HEK293 (cell line): Measurements from ENCODE around the gene ADAMTS14.

Source experiments
- GLI2 ChIP-seq: fragments of 450-650 bp; formaldehyde crosslinking; IDR thresholded peaks from 2 replicates; pipeline ENCODE4; 2017; ENCODE audit warnings: missing biosample characterization, missing genetic modification characterization, low read depth, borderline replicate concordance
- RBAK ChIP-seq: fragments of 450-650 bp; formaldehyde crosslinking; IDR thresholded peaks from 2 replicates; pipeline ENCODE4 v1.5.1; 2016; ENCODE audit warnings: missing biosample characterization, missing genetic modification characterization
- SP7 ChIP-seq: fragments of 450-650 bp; formaldehyde crosslinking; IDR thresholded peaks from 2 replicates; pipeline ENCODE4 v1.5.1; 2016; ENCODE audit warnings: missing biosample characterization, missing genetic modification characterization
- ZBTB17 ChIP-seq: fragments of 450-650 bp; formaldehyde crosslinking; IDR thresholded peaks from 2 replicates; pipeline ENCODE4 v1.5.1; 2016; ENCODE audit warnings: missing biosample characterization, missing genetic modification characterization
- ZNF132 ChIP-seq: fragments of 450-650 bp; formaldehyde crosslinking; IDR thresholded peaks from 2 replicates; pipeline ENCODE4 v1.5.1; 2017; ENCODE audit warnings: missing biosample characterization, missing genetic modification characterization, borderline replicate concordance
- ZNF133 ChIP-seq: fragments of 450-650 bp; formaldehyde crosslinking; IDR thresholded peaks from 2 replicates; pipeline ENCODE4 v1.5.1; 2016; ENCODE audit warnings: missing biosample characterization, missing genetic modification characterization
- ZNF138 ChIP-seq: fragments of 450-650 bp; formaldehyde crosslinking; IDR thresholded peaks from 2 replicates; pipeline ENCODE4 v1.5.1; 2016; ENCODE audit warnings: missing biosample characterization, missing genetic modification characterization, borderline replicate concordance
- ZNF146 ChIP-seq: fragments of 450-650 bp; formaldehyde crosslinking; IDR thresholded peaks from 2 replicates; pipeline ENCODE4 v1.5.1; 2016; ENCODE audit warnings: missing biosample characterization, missing genetic modification characterization
- ZNF169 ChIP-seq: fragments of 450-650 bp; formaldehyde crosslinking; IDR thresholded peaks from 2 replicates; pipeline ENCODE4 v1.5.1; 2016; ENCODE audit warnings: missing biosample characterization, missing genetic modification characterization
- ZNF292 ChIP-seq: fragments of 450-650 bp; formaldehyde crosslinking; IDR thresholded peaks from 2 replicates; pipeline ENCODE4 v1.5.1; 2016; ENCODE audit warnings: low read depth, missing biosample characterization, missing genetic modification characterization, borderline replicate concordance
- ZNF335 ChIP-seq: fragments of 450-650 bp; formaldehyde crosslinking; conservative IDR thresholded peaks from 2 replicates; pipeline ENCODE4 v1.5.1; 2016; ENCODE audit warnings: missing biosample characterization, missing genetic modification characterization
- ZNF366 ChIP-seq: fragments of 450-650 bp; formaldehyde crosslinking; conservative IDR thresholded peaks from 2 replicates; pipeline ENCODE4 v1.5.1; 2016; ENCODE audit warnings: missing biosample characterization, missing genetic modification characterization
- ZNF394 ChIP-seq: fragments of 450-650 bp; formaldehyde crosslinking; IDR thresholded peaks from 2 replicates; pipeline ENCODE4 v1.5.1; 2016; ENCODE audit warnings: missing biosample characterization, missing genetic modification characterization, mild to moderate bottlenecking, moderate library complexity, borderline replicate concordance
- ZNF48 ChIP-seq: fragments of 450-650 bp; formaldehyde crosslinking; IDR thresholded peaks from 2 replicates; pipeline ENCODE4 v1.5.1; 2016; ENCODE audit warnings: missing biosample characterization, missing genetic modification characterization
- ZNF501 ChIP-seq: fragments of 450-650 bp; formaldehyde crosslinking; IDR thresholded peaks from 2 replicates; pipeline ENCODE4 v1.5.1; 2016; ENCODE audit warnings: missing biosample characterization, missing genetic modification characterization
- ZNF510 ChIP-seq: fragments of 450-650 bp; formaldehyde crosslinking; IDR thresholded peaks from 2 replicates; pipeline ENCODE4 v1.5.1; 2018; ENCODE audit warnings: mild to moderate bottlenecking, missing genetic modification characterization, missing biosample characterization; ENCODE audit not compliant: insufficient replicate concordance
- ZNF521 ChIP-seq: fragments of 450-650 bp; formaldehyde crosslinking; IDR thresholded peaks from 2 replicates; pipeline ENCODE4 v1.5.1; 2017; ENCODE audit warnings: missing biosample characterization, mild to moderate bottlenecking, missing genetic modification characterization
- ZNF529 ChIP-seq: fragments of 450-650 bp; formaldehyde crosslinking; IDR thresholded peaks from 2 replicates; pipeline ENCODE4 v1.5.1; 2017; ENCODE audit warnings: missing genetic modification characterization, missing biosample characterization; ENCODE audit not compliant: insufficient replicate concordance
- ZNF530 ChIP-seq: fragments of 450-650 bp; formaldehyde crosslinking; IDR thresholded peaks from 2 replicates; pipeline ENCODE4 v1.5.1; 2016; ENCODE audit warnings: low read depth, missing biosample characterization, missing genetic modification characterization
- ZNF600 ChIP-seq: fragments of 450-650 bp; formaldehyde crosslinking; IDR thresholded peaks from 2 replicates; pipeline ENCODE4 v1.5.1; 2016; ENCODE audit warnings: missing biosample characterization, missing genetic modification characterization
- ZNF654 ChIP-seq: fragments of 450-650 bp; formaldehyde crosslinking; IDR thresholded peaks from 2 replicates; pipeline ENCODE4 v1.5.1; 2016; ENCODE audit warnings: low read depth, missing biosample characterization, missing genetic modification characterization
- ZNF664 ChIP-seq: fragments of 450-650 bp; formaldehyde crosslinking; IDR thresholded peaks from 2 replicates; pipeline ENCODE4 v1.5.1; 2016; ENCODE audit warnings: missing biosample characterization, missing genetic modification characterization
- ZNF785 ChIP-seq: fragments of 450-650 bp; formaldehyde crosslinking; IDR thresholded peaks from 2 replicates; pipeline ENCODE4 v1.5.1; 2016; ENCODE audit warnings: missing biosample characterization, missing genetic modification characterization
- ZSCAN30 ChIP-seq: fragments of 450-650 bp; IDR thresholded peaks from 2 replicates; pipeline ENCODE4 v1.5.1; 2018; ENCODE audit warnings: missing biosample characterization, mild to moderate bottlenecking, missing genetic modification characterization, moderate library complexity
- TF ChIP-seq, protein P1 (sequence below): fragments of 450-650 bp; formaldehyde crosslinking; IDR thresholded peaks from 2 replicates; pipeline ENCODE4 v1.5.1; 2016; ENCODE audit warnings: missing biosample characterization, missing genetic modification characterization
- TF ChIP-seq, protein P2 (sequence below): fragments of 450-650 bp; formaldehyde crosslinking; IDR thresholded peaks from 2 replicates; pipeline ENCODE4 v1.5.1; 2016; ENCODE audit warnings: missing biosample characterization, missing genetic modification characterization
- TF ChIP-seq, protein P3 (sequence below): fragments of 450-650 bp; formaldehyde crosslinking; IDR thresholded peaks from 2 replicates; pipeline ENCODE4 v1.5.1; 2016; ENCODE audit warnings: missing biosample characterization, missing genetic modification characterization
- TF ChIP-seq, protein P4 (sequence below): fragments of 450-650 bp; formaldehyde crosslinking; IDR thresholded peaks from 2 replicates; pipeline ENCODE4 v1.5.1; 2017; ENCODE audit warnings: missing biosample characterization, missing genetic modification characterization
- TF ChIP-seq, protein P5 (sequence below): fragments of 450-650 bp; formaldehyde crosslinking; IDR thresholded peaks from 2 replicates; pipeline ENCODE4 v1.5.1; 2016; ENCODE audit warnings: missing biosample characterization, missing genetic modification characterization
- TF ChIP-seq, protein P6 (sequence below): fragments of 450-650 bp; formaldehyde crosslinking; IDR thresholded peaks from 2 replicates; pipeline ENCODE4 v1.5.1; 2016; ENCODE audit warnings: missing biosample characterization, missing genetic modification characterization

The ADAMTS14 gene

DNA sequence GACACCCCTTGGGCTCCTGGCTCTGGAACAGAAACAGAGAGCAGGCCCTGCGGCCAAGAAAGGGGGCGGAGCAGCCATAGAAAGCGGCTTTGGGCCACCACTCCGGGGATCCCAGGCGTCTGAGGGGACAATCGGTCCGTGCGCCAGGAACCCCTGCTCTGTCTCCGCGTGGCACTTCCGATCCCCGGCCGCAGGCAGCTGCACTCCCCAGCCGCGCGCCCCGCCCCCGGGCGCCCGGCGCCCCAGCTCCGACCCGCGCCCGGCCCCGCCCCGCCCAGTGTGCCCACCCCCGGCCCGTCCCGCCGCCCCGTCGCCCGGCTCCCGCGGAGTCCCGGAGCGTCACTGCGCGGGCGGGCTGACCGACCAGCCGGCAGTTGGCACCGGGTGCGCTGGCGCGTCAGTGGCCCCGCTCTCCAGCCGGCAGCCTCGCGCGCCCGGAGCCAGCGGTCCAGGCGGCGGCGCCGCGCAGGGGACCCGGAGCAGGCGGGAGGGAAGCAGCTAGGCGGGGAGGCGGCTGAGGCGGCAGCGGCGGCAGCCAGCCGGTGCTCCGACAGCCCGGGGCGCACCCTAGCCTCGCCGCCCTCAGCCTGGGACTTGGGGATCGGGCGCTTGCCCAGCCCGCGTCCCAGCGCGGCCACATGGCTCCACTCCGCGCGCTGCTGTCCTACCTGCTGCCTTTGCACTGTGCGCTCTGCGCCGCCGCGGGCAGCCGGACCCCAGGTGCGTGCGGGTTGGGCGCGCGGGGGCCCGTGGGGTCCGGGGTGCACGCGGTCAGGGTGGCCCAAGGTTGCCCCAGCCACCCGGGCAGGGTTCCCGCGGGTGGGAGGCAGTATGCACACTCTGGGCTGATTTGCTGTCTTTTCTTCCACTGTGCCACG lies at the start of gene ADAMTS14 (continued):
- TF ChIP-seq, protein P1, sequence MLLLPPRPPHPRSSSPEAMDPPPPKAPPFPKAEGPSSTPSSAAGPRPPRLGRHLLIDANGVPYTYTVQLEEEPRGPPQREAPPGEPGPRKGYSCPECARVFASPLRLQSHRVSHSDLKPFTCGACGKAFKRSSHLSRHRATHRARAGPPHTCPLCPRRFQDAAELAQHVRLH (tag by site-specific recombination): no peak
- TF ChIP-seq ZBTB17 (tag by site-specific recombination): no peak
- no peak for TF ChIP-seq ZSCAN30 (tag by site-specific recombination)
- TF ChIP-seq ZNF501 (tag by site-specific recombination): no peak
- TF ChIP-seq, protein P2, sequence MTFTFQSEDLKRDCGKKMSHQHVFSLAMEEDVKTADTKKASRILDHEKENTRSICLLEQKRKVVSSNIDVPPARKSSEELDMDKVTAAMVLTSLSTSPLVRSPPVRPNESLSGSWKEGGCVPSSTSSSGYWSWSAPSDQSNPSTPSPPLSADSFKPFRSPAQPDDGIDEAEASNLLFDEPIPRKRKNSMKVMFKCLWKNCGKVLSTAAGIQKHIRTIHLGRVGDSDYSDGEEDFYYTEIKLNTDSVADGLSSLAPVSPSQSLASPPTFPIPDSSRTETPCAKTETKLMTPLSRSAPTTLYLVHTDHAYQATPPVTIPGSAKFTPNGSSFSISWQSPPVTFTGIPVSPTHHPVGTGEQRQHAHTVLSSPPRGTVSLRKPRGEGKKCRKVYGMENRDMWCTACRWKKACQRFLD (tag by site-specific recombination): no peak
- TF ChIP-seq SP7 (tag by site-specific recombination): no peak
- no peak for TF ChIP-seq ZNF664 (tag by site-specific recombination)
- TF ChIP-seq, protein P3, sequence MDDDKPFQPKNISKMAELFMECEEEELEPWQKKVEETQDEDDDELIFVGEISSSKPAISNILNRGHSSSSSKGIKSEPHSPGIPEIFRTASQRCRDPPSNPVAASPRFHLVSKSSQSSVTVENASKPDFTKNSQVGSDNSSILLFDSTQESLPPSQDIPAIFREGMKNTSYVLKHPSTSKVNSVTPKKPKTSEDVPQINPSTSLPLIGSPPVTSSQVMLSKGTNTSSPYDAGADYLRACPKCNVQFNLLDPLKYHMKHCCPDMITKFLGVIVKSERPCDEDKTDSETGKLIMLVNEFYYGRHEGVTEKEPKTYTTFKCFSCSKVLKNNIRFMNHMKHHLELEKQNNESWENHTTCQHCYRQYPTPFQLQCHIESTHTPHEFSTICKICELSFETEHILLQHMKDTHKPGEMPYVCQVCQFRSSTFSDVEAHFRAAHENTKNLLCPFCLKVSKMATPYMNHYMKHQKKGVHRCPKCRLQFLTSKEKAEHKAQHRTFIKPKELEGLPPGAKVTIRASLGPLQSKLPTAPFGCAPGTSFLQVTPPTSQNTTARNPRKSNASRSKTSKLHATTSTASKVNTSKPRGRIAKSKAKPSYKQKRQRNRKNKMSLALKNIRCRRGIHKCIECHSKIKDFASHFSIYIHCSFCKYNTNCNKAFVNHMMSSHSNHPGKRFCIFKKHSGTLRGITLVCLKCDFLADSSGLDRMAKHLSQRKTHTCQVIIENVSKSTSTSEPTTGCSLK (tag by site-specific recombination): no peak
- no peak for TF ChIP-seq RBAK
- no peak for TF ChIP-seq ZNF366 (tag by site-specific recombination)
- TF ChIP-seq ZNF133 (tag by site-specific recombination): no peak
- TF ChIP-seq, protein P4, sequence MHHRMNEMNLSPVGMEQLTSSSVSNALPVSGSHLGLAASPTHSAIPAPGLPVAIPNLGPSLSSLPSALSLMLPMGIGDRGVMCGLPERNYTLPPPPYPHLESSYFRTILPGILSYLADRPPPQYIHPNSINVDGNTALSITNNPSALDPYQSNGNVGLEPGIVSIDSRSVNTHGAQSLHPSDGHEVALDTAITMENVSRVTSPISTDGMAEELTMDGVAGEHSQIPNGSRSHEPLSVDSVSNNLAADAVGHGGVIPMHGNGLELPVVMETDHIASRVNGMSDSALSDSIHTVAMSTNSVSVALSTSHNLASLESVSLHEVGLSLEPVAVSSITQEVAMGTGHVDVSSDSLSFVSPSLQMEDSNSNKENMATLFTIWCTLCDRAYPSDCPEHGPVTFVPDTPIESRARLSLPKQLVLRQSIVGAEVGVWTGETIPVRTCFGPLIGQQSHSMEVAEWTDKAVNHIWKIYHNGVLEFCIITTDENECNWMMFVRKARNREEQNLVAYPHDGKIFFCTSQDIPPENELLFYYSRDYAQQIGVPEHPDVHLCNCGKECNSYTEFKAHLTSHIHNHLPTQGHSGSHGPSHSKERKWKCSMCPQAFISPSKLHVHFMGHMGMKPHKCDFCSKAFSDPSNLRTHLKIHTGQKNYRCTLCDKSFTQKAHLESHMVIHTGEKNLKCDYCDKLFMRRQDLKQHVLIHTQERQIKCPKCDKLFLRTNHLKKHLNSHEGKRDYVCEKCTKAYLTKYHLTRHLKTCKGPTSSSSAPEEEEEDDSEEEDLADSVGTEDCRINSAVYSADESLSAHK (tag by site-specific recombination): no peak
- TF ChIP-seq, protein P5, sequence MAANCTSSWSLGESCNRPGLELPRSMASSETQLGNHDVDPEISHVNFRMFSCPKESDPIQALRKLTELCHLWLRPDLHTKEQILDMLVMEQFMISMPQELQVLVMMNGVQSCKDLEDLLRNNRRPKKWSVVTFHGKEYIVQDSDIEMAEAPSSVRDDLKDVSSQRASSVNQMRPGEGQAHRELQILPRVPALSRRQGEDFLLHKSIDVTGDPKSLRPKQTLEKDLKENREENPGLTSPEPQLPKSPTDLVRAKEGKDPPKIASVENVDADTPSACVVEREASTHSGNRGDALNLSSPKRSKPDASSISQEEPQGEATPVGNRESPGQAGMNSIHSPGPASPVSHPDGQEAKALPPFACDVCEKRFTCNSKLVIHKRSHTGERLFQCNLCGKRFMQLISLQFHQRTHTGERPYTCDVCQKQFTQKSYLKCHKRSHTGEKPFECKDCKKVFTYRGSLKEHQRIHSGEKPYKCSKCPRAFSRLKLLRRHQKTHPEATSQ: no peak
- TF ChIP-seq, protein P6, sequence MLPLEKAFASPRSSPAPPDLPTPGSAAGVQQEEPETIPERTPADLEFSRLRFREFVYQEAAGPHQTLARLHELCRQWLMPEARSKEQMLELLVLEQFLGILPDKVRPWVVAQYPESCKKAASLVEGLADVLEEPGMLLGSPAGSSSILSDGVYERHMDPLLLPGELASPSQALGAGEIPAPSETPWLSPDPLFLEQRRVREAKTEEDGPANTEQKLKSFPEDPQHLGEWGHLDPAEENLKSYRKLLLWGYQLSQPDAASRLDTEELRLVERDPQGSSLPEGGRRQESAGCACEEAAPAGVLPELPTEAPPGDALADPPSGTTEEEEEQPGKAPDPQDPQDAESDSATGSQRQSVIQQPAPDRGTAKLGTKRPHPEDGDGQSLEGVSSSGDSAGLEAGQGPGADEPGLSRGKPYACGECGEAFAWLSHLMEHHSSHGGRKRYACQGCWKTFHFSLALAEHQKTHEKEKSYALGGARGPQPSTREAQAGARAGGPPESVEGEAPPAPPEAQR: no peak
- TF ChIP-seq ZNF169 (tag by site-specific recombination): no peak
- 0 out of 2 replicates have a peak, but pooled peaks have one; percentile 33 for TF ChIP-seq ZNF335 (tag by site-specific recombination)
- TF ChIP-seq ZNF529 (tag by site-specific recombination): no peak
- TF ChIP-seq ZNF394 (tag by site-specific recombination): no peak
- no peak for TF ChIP-seq ZNF48 (tag by site-specific recombination)
- no peak for TF ChIP-seq ZNF785
- no peak for TF ChIP-seq ZNF138 (tag by site-specific recombination)
- TF ChIP-seq ZNF600 (tag by site-specific recombination): no peak
- no peak for TF ChIP-seq ZNF654 (tag by site-specific recombination)
- TF ChIP-seq GLI2 (tag by site-specific recombination): no peak
- no peak for TF ChIP-seq ZNF292
- no peak for TF ChIP-seq ZNF146 (tag by site-specific recombination)
- TF ChIP-seq ZNF521 (tag by site-specific recombination): no peak
- TF ChIP-seq ZNF510 (tag by site-specific recombination): no peak
- TF ChIP-seq ZNF132 (tag by site-specific recombination): no peak
- TF ChIP-seq ZNF530: no peak
